Measurements from ENCODE around the gene HBS1L. TPM values are rescaled to one million over a fixed set of nuclear protein-coding genes. Genes with fewer than 3 reads are reported as not detected.

HBS1L gene
- total and polyA plus RNA-seq, 10 donors, result 12.3 to 66.9 (median 49.7) TPM

DNA sequence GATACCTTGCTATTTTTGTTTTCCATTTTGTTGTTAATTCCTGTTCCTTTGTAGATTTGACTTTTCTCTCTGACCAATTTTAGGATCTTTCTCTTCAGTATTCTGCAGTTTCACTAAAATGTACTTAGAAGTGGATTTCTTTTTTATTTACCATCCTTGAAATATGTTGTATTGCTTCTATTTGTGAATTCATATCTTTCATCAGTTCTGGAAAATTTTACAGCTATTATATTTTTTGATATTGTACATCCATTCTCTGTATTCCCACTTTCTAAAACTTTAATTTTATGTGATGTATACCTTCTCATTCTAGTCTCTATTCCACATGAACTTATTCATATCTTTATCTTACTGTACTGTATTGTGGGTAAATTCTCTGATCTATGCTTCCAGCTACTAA, 95.0 kb downstream of the HBS1L start:
- H3K4me3 ChIP-seq, result no peak overlapping the region
- H3K27ac ChIP-seq, result no peak overlapping the region
- no peak for DNase-seq
- TF ChIP-seq, protein P1, sequence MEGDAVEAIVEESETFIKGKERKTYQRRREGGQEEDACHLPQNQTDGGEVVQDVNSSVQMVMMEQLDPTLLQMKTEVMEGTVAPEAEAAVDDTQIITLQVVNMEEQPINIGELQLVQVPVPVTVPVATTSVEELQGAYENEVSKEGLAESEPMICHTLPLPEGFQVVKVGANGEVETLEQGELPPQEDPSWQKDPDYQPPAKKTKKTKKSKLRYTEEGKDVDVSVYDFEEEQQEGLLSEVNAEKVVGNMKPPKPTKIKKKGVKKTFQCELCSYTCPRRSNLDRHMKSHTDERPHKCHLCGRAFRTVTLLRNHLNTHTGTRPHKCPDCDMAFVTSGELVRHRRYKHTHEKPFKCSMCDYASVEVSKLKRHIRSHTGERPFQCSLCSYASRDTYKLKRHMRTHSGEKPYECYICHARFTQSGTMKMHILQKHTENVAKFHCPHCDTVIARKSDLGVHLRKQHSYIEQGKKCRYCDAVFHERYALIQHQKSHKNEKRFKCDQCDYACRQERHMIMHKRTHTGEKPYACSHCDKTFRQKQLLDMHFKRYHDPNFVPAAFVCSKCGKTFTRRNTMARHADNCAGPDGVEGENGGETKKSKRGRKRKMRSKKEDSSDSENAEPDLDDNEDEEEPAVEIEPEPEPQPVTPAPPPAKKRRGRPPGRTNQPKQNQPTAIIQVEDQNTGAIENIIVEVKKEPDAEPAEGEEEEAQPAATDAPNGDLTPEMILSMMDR (IDR thresholded peaks at IDR 0.05 in 8 of 11, conservative IDR thresholded peaks at IDR 0.05 in 3 of 11), result no peak
- TF ChIP-seq POLR2AphosphoS5 (IDR thresholded peaks at IDR 0.05) (no peak), POLR2A (IDR thresholded peaks at IDR 0.05) (no peak)
- intact Hi-C loops (cut with DNase I; ENCODE audit: low total_unique reads), result no loop called here
- H3K27me3 ChIP-seq (replicated peaks in 1 of 7), result no peaks in the 10 kb centered on the region
- H3K9me3 ChIP-seq, result peaks cover 0 to 18% (median 10%) of the 10 kb centered on the region in 8 donors
- H3K4me1 ChIP-seq, result no peaks in the 10 kb centered on the region
- H3K36me3 ChIP-seq, result peaks cover 0 to 55% (median 19%) of the 10 kb centered on the region in 6 donors

- peaks cover 0 to 18% (median 10%) of the 10 kb centered on the region in 8 donors for H3K9me3 ChIP-seq
- no peak overlapping the region for H3K27ac ChIP-seq
- TF ChIP-seq, protein P1 (IDR thresholded peaks at IDR 0.05 in 8 of 11, conservative IDR thresholded peaks at IDR 0.05 in 3 of 11), result no peak
- TF ChIP-seq POLR2A (IDR thresholded peaks at IDR 0.05), result no peak
- TF ChIP-seq POLR2AphosphoS5 (IDR thresholded peaks at IDR 0.05), result no peak
- H3K36me3 ChIP-seq, result peaks cover 0 to 26% (median 3%) of the 10 kb centered on the region in 6 donors
- H3K27me3 ChIP-seq (replicated peaks in 1 of 7), result no peaks in the 10 kb centered on the region
- intact Hi-C loops (cut with DNase I; ENCODE audit: low total_unique reads), result no loop called here
- no peak overlapping the region for H3K4me3 ChIP-seq
- no peak for DNase-seq
- 64 to 88% (median 79%) methylated on average over 2 of the region's 2 CpGs for WGBS, 5 donors
- no peaks in the 10 kb centered on the region for H3K4me1 ChIP-seq
Measured at GRCh38 chr6:134956676-134957075, 97.9 kb downstream of the HBS1L start.

DNA sequence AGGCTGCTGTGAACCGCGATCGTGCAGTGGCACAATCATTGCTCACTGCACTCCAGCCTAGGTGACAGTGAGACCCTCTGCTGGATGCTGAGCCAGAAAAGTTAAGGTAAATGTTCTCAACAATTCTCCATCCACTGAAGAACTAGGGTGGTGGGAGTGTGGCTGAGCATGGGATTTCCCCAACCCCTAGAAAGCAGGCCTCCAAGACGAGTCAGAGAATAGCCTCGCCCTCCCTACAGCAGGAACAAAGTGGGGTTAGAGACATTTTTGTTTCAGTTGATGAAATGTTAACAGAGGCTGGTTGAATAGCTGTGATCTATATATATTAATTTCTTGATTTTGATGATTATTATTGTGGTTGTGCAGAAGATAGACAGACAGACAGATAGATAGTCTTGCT, 98.6 kb downstream of the HBS1L start:
- intact Hi-C loops (cut with DNase I; ENCODE audit: low total_unique reads), result no loop called here
- H3K9me3 ChIP-seq, result peaks cover 0 to 18% (median 10%) of the 10 kb centered on the region in 8 donors
- no peak overlapping the region for H3K27ac ChIP-seq
- no peaks in the 10 kb centered on the region for H3K27me3 ChIP-seq (replicated peaks in 1 of 7)
- H3K4me1 ChIP-seq, result no peaks in the 10 kb centered on the region
- TF ChIP-seq, protein P1 (IDR thresholded peaks at IDR 0.05 in 8 of 11, conservative IDR thresholded peaks at IDR 0.05 in 3 of 11), result no peak
- TF ChIP-seq POLR2AphosphoS5 (IDR thresholded peaks at IDR 0.05) (no peak), POLR2A (IDR thresholded peaks at IDR 0.05) (no peak)
- no peak overlapping the region for H3K4me3 ChIP-seq
- DNase-seq, result no peak
- peaks cover 0 to 20% (median 3%) of the 10 kb centered on the region in 6 donors for H3K36me3 ChIP-seq
- WGBS, 5 donors, result 83 to 91% (median 88%) methylated on average over 5 of the region's 5 CpGs

DNA sequence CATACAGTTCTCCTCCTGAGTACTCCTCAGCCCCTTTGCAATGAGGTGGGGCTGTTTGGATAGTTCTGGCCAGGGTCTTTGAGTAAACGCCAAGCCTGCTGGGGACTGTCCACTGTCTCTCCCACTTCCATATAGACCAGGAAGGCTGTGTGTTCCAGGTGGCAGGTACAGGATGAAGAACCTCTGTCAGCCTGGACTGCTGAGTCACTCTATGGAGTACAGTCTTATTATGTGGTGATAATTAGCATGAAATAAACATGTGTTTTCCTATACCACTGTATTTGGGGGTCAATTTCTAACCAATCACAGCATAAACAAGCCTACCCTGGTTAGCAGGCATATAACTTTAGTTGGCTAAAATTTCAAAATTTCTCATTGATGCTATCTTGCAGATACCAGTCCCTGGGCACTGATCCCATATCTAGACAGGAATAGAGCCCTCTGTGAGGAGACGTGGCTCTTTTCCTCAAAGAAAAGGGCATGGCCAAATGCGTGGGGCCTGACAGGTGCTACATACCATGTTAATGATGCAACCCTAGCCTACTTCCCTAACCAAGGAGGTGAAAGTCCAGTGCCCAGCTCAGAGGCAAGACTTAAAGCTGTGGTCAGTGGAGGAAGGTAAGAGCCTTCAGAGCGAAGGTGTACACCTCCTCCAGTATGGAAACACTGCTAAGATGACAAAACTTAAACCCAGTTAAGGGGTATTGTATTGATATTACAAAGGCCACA, 100.2 kb downstream of the HBS1L start:
- H3K27ac ChIP-seq, result no peak overlapping the region
- peaks cover 0 to 6% (median 2%) of the 10 kb centered on the region in 8 donors for H3K9me3 ChIP-seq
- 78 to 91% (median 85%) methylated on average over 4 of the region's 4 CpGs for WGBS, 5 donors
- H3K4me1 ChIP-seq, result no peaks in the 10 kb centered on the region
- no peaks in the 10 kb centered on the region for H3K27me3 ChIP-seq (replicated peaks in 1 of 7)
- TF ChIP-seq, protein P1 (IDR thresholded peaks at IDR 0.05 in 8 of 11, conservative IDR thresholded peaks at IDR 0.05 in 3 of 11), result no peak
- no peak for TF ChIP-seq POLR2AphosphoS5 (IDR thresholded peaks at IDR 0.05)
- no peak for TF ChIP-seq POLR2A (IDR thresholded peaks at IDR 0.05)
- DNase-seq, result no peak
- peaks cover 0 to 9% (median 0%) of the 10 kb centered on the region in 6 donors for H3K36me3 ChIP-seq
- no peak overlapping the region for H3K4me3 ChIP-seq
- intact Hi-C loops (cut with DNase I; ENCODE audit: low total_unique reads), result no loop called here
